ENCODE measurements around the gene SLC13A4. TPM values are rescaled to one million over a fixed set of nuclear protein-coding genes. Genes with fewer than 3 reads are reported as not detected.

The SLC13A4 gene
- total RNA-seq, 2 experiments from 2014 or later, result not detected

GRCh38 chr7:135761751-135762488, 33.9 kb upstream of the SLC13A4 start:
- Mint-ChIP-seq H3K27ac (no peak overlapping the region), H3K27me3 (peaks cover 44% of the 10 kb centered on the region), H3K4me1 (peaks cover 2% of the 10 kb centered on the region), H3K4me3 (no peak overlapping the region), H3K36me3 (no peaks in the 10 kb centered on the region), H3K9me3 (ENCODE audit: low read depth) (no peaks in the 10 kb centered on the region)
- no peak for DNase-seq
- CTCF ChIA-PET, result no interaction called here
- ATAC-seq, result no peak

GRCh38 chr7:135759532-135759931, 31.5 kb upstream of the SLC13A4 start:
- DNase-seq (no peak), ATAC-seq (no peak)
- CTCF ChIA-PET, result no interaction called here
- no peak overlapping the region for H3K27ac Mint-ChIP-seq
- H3K4me3 Mint-ChIP-seq, result no peak overlapping the region
- H3K27me3 Mint-ChIP-seq, result peaks cover 42% of the 10 kb centered on the region
- no peaks in the 10 kb centered on the region for H3K9me3 Mint-ChIP-seq (ENCODE audit: low read depth)
- peaks cover 2% of the 10 kb centered on the region for H3K4me1 Mint-ChIP-seq
- H3K36me3 Mint-ChIP-seq, result no peaks in the 10 kb centered on the region

GRCh38 chr7:135758531-135758932, 30.5 kb upstream of the SLC13A4 start:
- peaks cover 2% of the 10 kb centered on the region for H3K4me1 Mint-ChIP-seq
- CTCF ChIA-PET, result no interaction called here
- H3K27me3 Mint-ChIP-seq, result peaks cover 38% of the 10 kb centered on the region
- H3K9me3 Mint-ChIP-seq (ENCODE audit: low read depth), result no peaks in the 10 kb centered on the region
- no peaks in the 10 kb centered on the region for H3K36me3 Mint-ChIP-seq
- DNase-seq, result no peak
- no peak overlapping the region for H3K4me3 Mint-ChIP-seq
- no peak for ATAC-seq
- H3K27ac Mint-ChIP-seq, result no peak overlapping the region

GRCh38 chr7:135757719-135758411, 29.9 kb upstream of the SLC13A4 start:
- CTCF ChIA-PET, result no interaction called here
- H3K27ac Mint-ChIP-seq, result no peak overlapping the region
- no peak for ATAC-seq
- H3K4me1 Mint-ChIP-seq, result peaks cover 2% of the 10 kb centered on the region
- no peak for DNase-seq
- H3K36me3 Mint-ChIP-seq, result no peaks in the 10 kb centered on the region
- H3K9me3 Mint-ChIP-seq (ENCODE audit: low read depth), result no peaks in the 10 kb centered on the region
- no peak overlapping the region for H3K4me3 Mint-ChIP-seq
- H3K27me3 Mint-ChIP-seq, result peaks cover 38% of the 10 kb centered on the region

- H3K27me3 Mint-ChIP-seq, result peaks cover 35% of the 10 kb centered on the region
- no peaks in the 10 kb centered on the region for H3K36me3 Mint-ChIP-seq
- CTCF ChIA-PET, result no interaction called here
- H3K4me1 Mint-ChIP-seq, result no peaks in the 10 kb centered on the region
- no peak overlapping the region for H3K4me3 Mint-ChIP-seq
- DNase-seq (no peak), ATAC-seq (no peak)
- H3K9me3 Mint-ChIP-seq (ENCODE audit: low read depth), result no peaks in the 10 kb centered on the region
- no peak overlapping the region for H3K27ac Mint-ChIP-seq
These were observed 28.2 kb upstream of the SLC13A4 start for GRCh38 chr7:135756191-135756590.

GRCh38 chr7:135755351-135755753, 27.4 kb upstream of the SLC13A4 start:
- DNase-seq, result no peak
- CTCF ChIA-PET, result no interaction called here
- no peaks in the 10 kb centered on the region for H3K4me1 Mint-ChIP-seq
- H3K4me3 Mint-ChIP-seq, result no peak overlapping the region
- no peaks in the 10 kb centered on the region for H3K36me3 Mint-ChIP-seq
- peaks cover 31% of the 10 kb centered on the region for H3K27me3 Mint-ChIP-seq
- no peaks in the 10 kb centered on the region for H3K9me3 Mint-ChIP-seq (ENCODE audit: low read depth)
- no peak for ATAC-seq
- H3K27ac Mint-ChIP-seq, result no peak overlapping the region

GRCh38 chr7:135753616-135754413, 25.8 kb upstream of the SLC13A4 start:
- ATAC-seq, result no peak
- no peak for DNase-seq
- no peak overlapping the region for H3K4me3 Mint-ChIP-seq
- H3K36me3 Mint-ChIP-seq, result no peaks in the 10 kb centered on the region
- H3K4me1 Mint-ChIP-seq, result no peaks in the 10 kb centered on the region
- peaks cover 20% of the 10 kb centered on the region for H3K27me3 Mint-ChIP-seq
- no peak overlapping the region for H3K27ac Mint-ChIP-seq
- H3K9me3 Mint-ChIP-seq (ENCODE audit: low read depth), result no peaks in the 10 kb centered on the region
- CTCF ChIA-PET, result no interaction called here

- H3K27ac Mint-ChIP-seq, result no peak within 1 kb of the TSS
- H3K27me3 Mint-ChIP-seq, result peaks cover 10% of the 10 kb centered on the region
- ATAC-seq (no peak), DNase-seq (no peak)
- CTCF ChIA-PET, result no interaction called here
- H3K36me3 Mint-ChIP-seq, result no peaks in the 10 kb centered on the region
- no peak within 1 kb of the TSS for H3K4me3 Mint-ChIP-seq
- no peaks in the 10 kb centered on the region for H3K4me1 Mint-ChIP-seq
- H3K9me3 Mint-ChIP-seq (ENCODE audit: low read depth), result no peaks in the 10 kb centered on the region
These were observed 20.8 kb upstream of the SLC13A4 start, which contains the start of gene FAM180A for GRCh38 chr7:135748770-135749169. FAM180A (minus strand) TSS chr7:135748813; CDS start chr7:135748580, 233 bp downstream.

- ATAC-seq (no peak), DNase-seq (no peak)
- Mint-ChIP-seq H3K27me3 (peaks cover 15% of the 10 kb centered on the region), H3K36me3 (no peaks in the 10 kb centered on the region), H3K9me3 (ENCODE audit: low read depth) (no peaks in the 10 kb centered on the region), H3K4me1 (no peaks in the 10 kb centered on the region), H3K4me3 (no peak overlapping the region), H3K27ac (no peak overlapping the region)
- CTCF ChIA-PET, result no interaction called here
These were observed 19.4 kb upstream of the SLC13A4 start for GRCh38 chr7:135747366-135747765.

- no peak for ATAC-seq
- CTCF ChIA-PET, result no interaction called here
- H3K4me3 Mint-ChIP-seq, result no peak overlapping the region
These were observed 17.8 kb upstream of the SLC13A4 start for GRCh38 chr7:135745703-135746312.

GRCh38 chr7:135744938-135745702, 17.1 kb upstream of the SLC13A4 start:
- Mint-ChIP-seq H3K27me3 (peaks cover 15% of the 10 kb centered on the region), H3K9me3 (ENCODE audit: low read depth) (no peaks in the 10 kb centered on the region), H3K36me3 (no peaks in the 10 kb centered on the region), H3K4me1 (no peaks in the 10 kb centered on the region), H3K4me3 (no peak overlapping the region), H3K27ac (no peak overlapping the region)
- DNase-seq (no peak), ATAC-seq (no peak)
- CTCF ChIA-PET, result interaction anchor here (1.1 kb wide), 1 partner anchor 56 kb away, joined by 3 read pairs; no protein-coding TSS in a partner anchor

More at GRCh38 chr7:135745703-135746312, 17.8 kb upstream of the SLC13A4 start:
- DNase-seq, result no peak
- H3K27me3 Mint-ChIP-seq, result peaks cover 15% of the 10 kb centered on the region
- no peaks in the 10 kb centered on the region for H3K9me3 Mint-ChIP-seq (ENCODE audit: low read depth)
- no peaks in the 10 kb centered on the region for H3K36me3 Mint-ChIP-seq
- no peak overlapping the region for H3K27ac Mint-ChIP-seq
- no peaks in the 10 kb centered on the region for H3K4me1 Mint-ChIP-seq

GRCh38 chr7:135743907-135744731, 16.1 kb upstream of the SLC13A4 start:
- H3K27me3 Mint-ChIP-seq, result peaks cover 15% of the 10 kb centered on the region
- H3K36me3 Mint-ChIP-seq, result no peaks in the 10 kb centered on the region
- DNase-seq, result no peak
- ATAC-seq, result no peak
- no peaks in the 10 kb centered on the region for H3K4me1 Mint-ChIP-seq
- no peak overlapping the region for H3K4me3 Mint-ChIP-seq
- CTCF ChIA-PET, result interaction anchor here (1.1 kb wide), 1 partner anchor 57 kb away, joined by 3 read pairs; no protein-coding TSS in a partner anchor
- H3K9me3 Mint-ChIP-seq (ENCODE audit: low read depth), result no peaks in the 10 kb centered on the region
- H3K27ac Mint-ChIP-seq, result no peak overlapping the region
